ENCODE data around the gene KRT23.

The KRT23 gene

DNA sequence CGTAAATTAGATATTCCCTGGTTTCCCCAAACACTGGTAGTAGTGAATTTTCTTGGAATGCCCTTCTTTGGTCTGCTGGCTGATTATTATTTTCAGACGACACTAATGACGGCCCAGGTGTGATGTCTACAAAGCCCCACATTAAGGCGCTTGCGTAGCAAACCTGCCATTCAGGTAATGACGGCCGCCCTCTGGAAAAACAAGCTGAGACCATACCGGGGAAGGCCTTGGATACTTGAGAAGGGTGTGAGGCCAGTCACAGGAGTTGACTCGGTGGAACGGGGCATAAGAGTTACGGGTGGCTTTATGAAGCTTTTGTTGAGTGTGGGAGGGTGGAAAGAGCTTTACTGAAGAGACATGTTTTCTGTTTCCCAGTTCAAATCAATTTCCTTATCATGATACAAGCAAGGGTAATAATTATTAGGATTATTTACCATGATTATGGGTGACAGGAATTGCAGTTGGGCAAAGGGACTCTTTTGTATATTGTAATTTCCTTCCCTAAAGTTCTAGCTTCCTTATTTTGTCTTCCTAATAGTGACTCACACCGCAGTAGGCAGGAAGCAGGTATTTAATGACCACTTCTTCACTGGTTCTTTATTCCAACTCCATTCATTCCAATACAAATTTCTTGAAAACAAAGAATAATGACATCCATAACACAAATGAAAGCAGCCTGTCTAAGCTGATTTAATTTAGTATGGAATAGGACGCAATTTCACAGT lies 24.8 kb downstream of the KRT23 start:
- no peak for DNase-seq (ENCODE audit: extremely low read depth in 1 of 2, low read depth in 1 of 2)

DNA sequence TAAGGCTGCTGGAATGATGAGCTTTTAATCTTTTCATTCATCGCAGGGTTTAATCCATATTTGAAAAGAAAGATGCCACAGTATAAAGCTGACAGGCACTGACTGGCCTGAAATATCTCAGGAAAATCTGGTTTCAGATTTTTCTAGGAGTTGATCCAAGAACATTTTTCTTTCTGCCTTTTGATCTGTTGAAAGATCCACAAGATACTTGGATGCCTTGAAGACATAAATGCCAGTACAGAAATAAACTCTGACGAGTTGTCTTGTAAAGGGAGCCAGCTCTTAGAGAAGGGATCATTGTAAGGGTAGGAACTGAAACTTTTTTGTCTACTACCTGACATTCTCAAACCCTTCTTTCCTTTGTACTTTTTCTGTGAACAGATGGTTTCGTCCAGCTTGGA lies 27.0 kb downstream of the KRT23 start:
- no peak for DNase-seq (ENCODE audit: extremely low read depth in 1 of 2, low read depth in 1 of 2)

- no peak for DNase-seq (ENCODE audit: extremely low read depth in 1 of 2, low read depth in 1 of 2)
These were observed 27.7 kb downstream of the KRT23 start for GRCh38 chr17:40909755-40910154.

DNA sequence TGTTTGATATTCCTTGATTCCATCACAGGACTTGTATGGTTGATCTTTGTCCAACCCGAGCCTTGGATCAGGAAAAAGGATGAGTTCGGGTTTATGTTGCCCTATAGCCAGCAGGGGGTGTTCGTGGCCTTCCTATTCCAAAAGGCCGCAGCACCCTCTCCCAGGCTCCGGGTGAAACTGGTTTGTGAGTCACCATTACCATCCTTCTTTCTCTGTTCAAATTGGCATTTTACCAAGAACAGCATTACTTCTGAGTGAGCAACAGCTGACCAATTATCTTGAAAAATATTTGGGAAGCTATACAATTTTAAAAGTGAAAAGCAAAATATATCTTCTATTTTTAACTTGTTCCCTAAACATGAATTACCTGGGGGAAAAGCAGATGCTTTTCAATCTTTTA lies 28.1 kb downstream of the KRT23 start:
- DNase-seq (ENCODE audit: extremely low read depth in 1 of 2, low read depth in 1 of 2): peak; percentile 31 to 53

DNA sequence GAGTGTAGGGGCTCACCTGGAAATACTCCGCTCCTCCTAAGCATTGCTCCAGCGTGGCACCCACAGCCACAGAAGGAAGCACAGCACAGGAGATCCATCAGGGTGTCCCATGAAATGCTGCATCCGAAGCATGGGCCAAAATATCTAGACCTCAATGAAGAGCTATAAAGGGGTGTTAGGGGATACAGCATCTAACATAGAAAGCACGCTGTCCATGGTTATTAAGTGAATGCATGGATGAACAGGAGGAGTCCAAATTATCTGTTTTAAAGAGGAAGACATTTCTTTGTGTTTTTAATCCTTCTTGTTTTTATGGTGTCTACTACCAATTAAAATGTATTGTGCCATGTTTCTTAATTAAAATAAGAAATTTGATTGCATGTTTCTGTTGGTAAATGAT lies 30.8 kb downstream of the KRT23 start:
- DNase-seq (ENCODE audit: extremely low read depth in 1 of 2, low read depth in 1 of 2): no peak

- no peak for DNase-seq (ENCODE audit: extremely low read depth in 1 of 2, low read depth in 1 of 2)
These were observed 32.1 kb downstream of the KRT23 start for GRCh38 chr17:40905370-40905769.

- DNase-seq (ENCODE audit: extremely low read depth in 1 of 2, low read depth in 1 of 2): no peak
These were observed 34.2 kb downstream of the KRT23 start for GRCh38 chr17:40903129-40903847.

DNA sequence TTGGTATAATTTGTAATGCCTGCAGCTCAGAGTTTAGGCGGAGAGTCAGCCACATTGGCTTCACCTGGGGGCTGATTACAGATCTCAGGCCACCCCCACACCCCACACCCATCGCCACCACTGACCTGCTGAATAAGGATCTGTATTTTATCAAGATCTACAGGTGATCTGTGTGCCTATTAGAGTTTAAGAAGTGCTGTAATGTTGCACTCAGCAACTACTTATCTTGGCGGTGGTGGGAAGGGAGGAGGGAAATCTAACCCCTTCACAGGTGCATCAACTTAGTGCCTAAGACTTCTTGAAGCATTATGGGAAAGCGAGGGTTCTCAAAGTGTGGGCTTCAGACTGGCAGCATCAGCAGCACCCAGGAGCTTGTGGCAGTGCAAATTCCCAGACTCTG lies 34.9 kb downstream of the KRT23 start:
- DNase-seq (ENCODE audit: extremely low read depth in 1 of 2, low read depth in 1 of 2): no peak

DNA sequence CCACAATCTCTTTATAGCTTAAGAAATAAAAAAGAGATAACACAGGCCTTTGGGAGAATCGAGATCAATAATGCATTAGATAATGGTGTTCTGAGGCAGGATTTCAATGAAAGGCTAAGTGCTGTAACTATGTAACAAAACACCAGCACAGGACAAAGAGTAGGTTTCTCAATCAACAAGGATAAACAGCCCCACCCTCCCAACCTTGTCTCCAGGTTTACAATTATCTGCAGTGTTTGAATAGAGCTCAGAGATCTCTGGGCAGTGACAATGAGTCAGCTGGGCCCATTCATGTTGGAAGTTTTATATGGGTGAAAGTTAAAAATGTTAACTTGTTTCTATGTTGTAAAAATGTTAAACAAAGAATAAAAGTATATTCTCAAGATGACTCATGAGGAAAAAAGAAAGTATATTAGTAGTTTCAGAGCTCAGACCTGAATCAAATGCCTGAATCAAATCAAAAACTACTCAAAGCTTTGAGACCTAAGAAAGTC lies 35.4 kb downstream of the KRT23 start:
- DNase-seq (ENCODE audit: extremely low read depth in 1 of 2, low read depth in 1 of 2): no peak

GRCh38 chr17:40900809-40901356 lies 36.6 kb downstream of the KRT23 start:
- DNase-seq (ENCODE audit: extremely low read depth in 1 of 2, low read depth in 1 of 2): no peak

- no peak for DNase-seq (ENCODE audit: extremely low read depth in 1 of 2, low read depth in 1 of 2)
These were observed 40.5 kb downstream of the KRT23 start for GRCh38 chr17:40896916-40897455.

DNA sequence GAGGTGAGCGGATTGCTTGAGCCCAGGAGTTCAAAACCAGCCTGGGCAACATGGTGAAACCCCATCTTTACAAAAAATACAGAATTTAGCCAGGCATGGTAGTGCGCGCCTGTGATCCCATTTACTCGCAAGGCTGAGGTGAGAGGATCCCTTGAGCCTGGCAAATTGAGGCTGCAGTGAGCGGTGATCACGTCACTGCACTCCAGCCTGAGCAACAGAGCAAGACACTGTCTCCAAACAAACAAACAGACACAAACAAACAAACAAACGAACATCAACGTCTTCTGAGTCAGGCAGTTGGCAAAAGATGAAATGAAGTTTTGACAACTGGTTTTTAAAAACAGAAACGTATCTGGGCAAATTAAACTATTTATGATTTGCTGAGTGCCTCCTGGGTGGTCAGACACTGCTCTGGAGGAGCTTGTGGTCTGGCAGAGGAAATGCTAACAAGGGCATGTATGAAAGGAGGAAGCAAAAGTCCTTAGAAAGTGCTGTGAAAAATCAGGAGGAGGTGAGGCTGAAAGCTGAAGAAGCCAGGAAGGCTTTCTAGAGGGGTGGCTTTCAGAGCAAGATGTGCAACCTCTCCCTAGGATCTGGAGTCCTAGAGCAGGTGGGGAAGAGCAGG lies 42.2 kb downstream of the KRT23 start:
- DNase-seq (ENCODE audit: extremely low read depth in 1 of 2, low read depth in 1 of 2): no peak

GRCh38 chr17:40888196-40888720 lies 49.2 kb downstream of the KRT23 start:
- no peak for DNase-seq (ENCODE audit: extremely low read depth in 1 of 2, low read depth in 1 of 2)

DNA sequence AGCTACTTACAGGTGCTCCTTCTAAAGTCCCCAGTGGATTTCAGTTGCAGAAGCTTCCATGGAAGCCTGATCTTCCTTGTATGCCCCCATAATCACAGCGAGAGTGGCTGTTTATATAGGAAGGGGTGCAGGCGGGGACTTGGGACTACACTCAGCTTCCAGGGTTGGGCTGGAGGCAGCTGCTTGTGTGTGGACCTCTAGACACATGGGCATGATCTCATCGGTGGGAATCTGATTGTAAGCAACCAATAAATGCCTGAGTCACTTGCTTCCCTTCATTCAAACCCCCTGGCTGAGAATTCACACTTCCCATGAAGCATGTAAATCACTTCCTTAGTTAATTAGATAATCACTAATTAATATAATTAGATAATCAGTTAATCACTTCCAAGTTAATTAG lies 51.4 kb downstream of the KRT23 start:
- DNase-seq (ENCODE audit: extremely low read depth in 1 of 2, low read depth in 1 of 2): no peak

DNA sequence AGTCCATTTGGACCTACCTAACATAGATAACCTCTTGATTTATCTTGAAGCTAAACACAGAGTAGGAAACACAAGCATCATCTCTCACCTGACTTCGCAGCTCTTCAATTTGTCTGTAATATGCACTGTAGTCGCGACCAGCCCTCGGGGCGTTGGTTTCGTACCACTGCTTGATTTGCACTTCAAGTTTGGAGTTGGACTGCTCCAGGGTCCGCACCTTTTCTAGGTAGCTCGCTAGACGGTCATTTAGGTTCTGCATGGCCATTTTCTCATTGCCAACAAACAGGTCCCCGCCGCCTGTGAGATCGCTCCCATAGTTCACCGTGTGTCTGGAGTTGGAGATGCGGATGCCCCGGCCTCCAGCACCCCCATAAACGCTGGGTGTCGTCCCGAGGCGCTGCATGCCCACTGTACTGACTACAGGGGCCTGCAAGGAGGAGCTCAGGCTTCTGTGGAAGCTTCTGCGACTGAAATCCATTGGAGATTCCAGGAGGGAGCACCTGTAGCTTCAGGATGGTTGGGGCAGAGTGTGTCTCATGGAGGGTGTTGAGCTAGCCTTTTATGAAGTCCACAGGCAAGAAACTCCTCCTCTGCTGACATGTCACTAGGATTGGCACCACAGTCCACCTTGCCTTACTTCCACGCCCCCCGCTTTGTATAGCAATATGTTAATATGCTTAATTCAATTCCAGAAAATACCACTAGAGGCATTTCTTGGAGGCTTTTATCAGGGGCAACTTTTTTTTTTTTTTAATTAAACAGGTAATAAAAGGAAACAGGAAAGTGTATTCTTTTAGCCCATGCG lies 52.5 kb downstream of the KRT23 start, which contains the start of gene KRT20:
KRT20 (minus strand) TSS at position 535 of the 805 bp plus-strand sequence; CDS start at position 478, 57 bp downstream.
- no peak for DNase-seq (ENCODE audit: extremely low read depth in 1 of 2, low read depth in 1 of 2)

DNA sequence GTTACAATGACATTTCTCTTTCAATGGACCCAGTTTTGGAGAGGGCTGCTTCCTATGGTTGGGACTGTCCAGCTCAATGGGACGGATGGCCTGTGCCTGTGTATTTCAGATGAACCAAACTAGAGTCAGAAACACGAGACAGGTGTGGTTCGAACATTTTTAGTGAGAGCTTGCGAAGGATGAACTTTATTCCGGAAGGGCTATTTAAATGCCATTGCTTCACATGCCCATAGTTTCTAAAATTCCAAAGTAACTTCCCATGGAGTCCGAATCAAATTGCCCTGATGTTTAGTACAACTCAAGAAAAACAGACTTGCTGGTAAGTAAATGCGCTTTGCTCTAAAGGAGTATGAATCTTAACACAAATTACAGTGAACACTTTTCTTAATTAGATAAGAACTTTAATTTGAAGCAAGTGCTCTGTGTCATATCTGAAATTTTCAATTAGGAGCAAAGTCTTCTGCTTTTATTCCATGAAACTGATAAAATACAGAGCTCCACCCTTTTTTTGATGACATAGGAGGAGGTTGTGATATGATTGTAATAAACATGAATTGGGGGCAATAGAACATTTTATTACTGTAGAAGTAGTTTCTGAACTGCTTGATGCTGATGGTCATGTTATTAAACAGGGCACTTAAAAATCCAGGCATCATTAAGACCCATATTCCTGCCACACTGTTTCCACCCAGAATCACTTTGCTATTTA lies 53.7 kb downstream of the KRT23 start:
- no peak for DNase-seq (ENCODE audit: extremely low read depth in 1 of 2, low read depth in 1 of 2)

DNA sequence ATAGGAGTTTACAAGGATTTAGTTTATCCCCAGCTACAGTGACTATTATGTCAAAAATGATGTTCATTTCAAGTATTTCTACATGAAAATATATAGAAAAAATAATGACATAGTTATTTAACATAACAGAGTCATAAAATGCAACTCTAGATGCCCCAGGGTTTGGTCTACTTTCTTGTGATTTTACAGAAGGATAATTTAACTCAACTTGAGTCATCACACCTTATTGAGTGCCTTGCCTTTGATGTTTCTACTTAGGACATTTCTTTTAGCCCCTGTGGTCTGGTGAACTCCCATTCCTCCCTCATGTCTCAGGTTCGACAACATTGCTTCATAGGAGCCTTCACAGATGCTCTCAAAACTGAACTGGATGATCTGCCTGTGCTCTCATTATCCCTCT lies 54.4 kb downstream of the KRT23 start:
- DNase-seq (ENCODE audit: extremely low read depth in 1 of 2, low read depth in 1 of 2): no peak

DNA sequence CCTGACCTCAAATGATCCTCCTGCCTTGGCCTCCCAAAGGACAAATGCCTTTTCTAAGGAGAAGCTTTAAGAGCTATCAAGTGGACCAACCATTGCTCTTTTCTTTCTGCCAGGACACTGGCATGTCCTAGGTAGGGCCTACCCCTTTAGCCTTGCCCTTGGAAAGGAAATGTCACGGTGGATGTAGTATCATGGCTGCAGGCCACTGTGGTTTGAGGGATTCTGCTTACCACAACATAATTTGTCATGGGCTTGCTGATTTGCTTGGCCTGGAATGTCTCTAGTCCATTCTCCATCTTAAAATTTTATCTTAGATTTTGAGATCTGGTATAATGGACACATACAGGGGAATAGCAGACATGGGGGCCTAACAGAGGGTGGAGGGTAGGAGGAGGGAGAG lies 58.4 kb downstream of the KRT23 start:
- DNase-seq (ENCODE audit: extremely low read depth in 1 of 2, low read depth in 1 of 2): no peak

- DNase-seq (ENCODE audit: extremely low read depth in 1 of 2, low read depth in 1 of 2): no peak
These were observed 59.4 kb downstream of the KRT23 start for GRCh38 chr17:40878044-40878443.

GRCh38 chr17:40873801-40874200 lies 63.6 kb downstream of the KRT23 start:
- DNase-seq (ENCODE audit: extremely low read depth in 1 of 2, low read depth in 1 of 2): no peak

Measured in stimulated activated CD8-positive, alpha-beta memory T cell treated with anti-CD3 and anti-CD28 coated beads, Interleukin-7, amount 100 ng/mL, for 48 hours (primary cell).